GM10266 (cell line): Measurements from ENCODE around the gene SHROOM3.

Experiments
- DNase-seq: peaks from one replicate; pipeline ENCODE4 v3.0.0; 2012; ENCODE audit errors: extremely low spot score
- CTCF ChIP-seq: IDR thresholded peaks from 2 replicates; pipeline ENCODE4 v1.5.1; 2012; ENCODE audit warnings: mild to moderate bottlenecking, low read depth; ENCODE audit not compliant: control insufficient read depth, insufficient read depth; ENCODE audit errors: missing control alignments

SHROOM3 gene

GRCh38 chr4:76787898-76788297 lies 352.9 kb downstream of the SHROOM3 start:
- no peak for DNase-seq
- TF ChIP-seq CTCF = no peak

- DNase-seq = no peak
- TF ChIP-seq CTCF = no peak
Observed at GRCh38 chr4:76790377-76790776, 355.3 kb downstream of the SHROOM3 start.

GRCh38 chr4:76791479-76791878 lies 356.4 kb downstream of the SHROOM3 start:
- TF ChIP-seq CTCF = no peak

GRCh38 chr4:76792418-76792817 lies 357.4 kb downstream of the SHROOM3 start:
- no peak for TF ChIP-seq CTCF
- DNase-seq = no peak

More at GRCh38 chr4:76791479-76791878, 356.4 kb downstream of the SHROOM3 start:
- no peak for DNase-seq

DNA sequence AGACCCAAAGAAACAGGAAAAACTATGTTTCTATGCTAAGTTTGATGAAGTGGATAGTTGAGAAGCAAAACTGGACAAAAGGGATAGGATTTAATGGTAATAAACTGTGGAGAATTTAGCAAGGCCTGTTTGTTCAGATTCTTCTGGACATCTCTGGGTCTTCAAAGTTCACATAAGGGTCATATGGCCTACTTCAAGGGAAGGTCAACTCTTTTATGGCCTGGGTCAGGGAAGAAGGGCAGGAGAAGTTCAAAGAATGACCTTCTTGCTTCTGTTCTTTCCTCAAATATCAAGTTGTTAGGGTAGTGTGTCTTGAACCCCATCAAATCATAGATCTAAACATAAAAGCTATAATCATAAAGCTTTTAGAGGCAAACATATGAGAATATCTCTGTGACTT lies 360.2 kb downstream of the SHROOM3 start:
- DNase-seq = no peak
- TF ChIP-seq CTCF = no peak

DNA sequence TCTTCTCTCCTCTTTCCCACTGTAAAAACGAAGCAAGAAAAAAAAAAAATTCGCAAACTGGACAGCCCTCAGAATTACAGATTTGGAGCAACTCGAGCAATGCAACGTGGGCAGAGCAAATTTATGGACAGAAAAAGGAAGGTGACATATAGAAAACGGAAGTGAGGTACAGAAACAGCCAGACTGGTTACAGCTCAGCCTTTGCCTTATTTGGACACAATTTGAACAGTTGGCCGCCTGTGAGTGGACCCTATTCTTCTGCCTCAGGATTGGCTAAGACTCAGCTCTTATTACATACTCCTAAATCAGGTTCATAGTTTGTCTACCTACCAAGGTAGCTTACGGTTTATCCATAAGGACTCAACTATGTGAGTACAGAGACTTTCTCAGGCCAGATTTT lies 364.1 kb downstream of the SHROOM3 start:
- TF ChIP-seq CTCF = no peak
- no peak for DNase-seq

GRCh38 chr4:76799718-76800117 lies 364.7 kb downstream of the SHROOM3 start:
- DNase-seq = no peak
- no peak for TF ChIP-seq CTCF
